ENCODE data around the gene UBXN7.

DNA sequence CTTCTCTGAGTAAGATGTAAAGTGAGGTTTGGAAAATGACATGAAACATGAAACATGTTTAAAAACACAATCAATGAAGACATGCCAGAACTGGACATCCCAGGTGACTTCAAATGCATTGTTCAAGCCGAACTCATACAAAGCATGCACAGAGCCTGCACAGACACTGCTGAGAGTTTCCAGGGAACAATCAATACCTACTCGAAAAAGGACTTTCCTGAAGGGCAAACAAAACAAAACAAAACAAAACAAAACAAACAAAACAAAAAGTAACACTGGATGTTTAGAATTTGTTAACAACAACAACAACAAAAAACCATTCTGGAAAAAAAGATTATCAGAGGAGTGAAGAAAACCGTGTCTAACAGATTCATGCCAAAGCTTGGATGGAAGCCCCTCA is 83.5 kb downstream of the UBXN7 start:
- TF ChIP-seq, protein P1, sequence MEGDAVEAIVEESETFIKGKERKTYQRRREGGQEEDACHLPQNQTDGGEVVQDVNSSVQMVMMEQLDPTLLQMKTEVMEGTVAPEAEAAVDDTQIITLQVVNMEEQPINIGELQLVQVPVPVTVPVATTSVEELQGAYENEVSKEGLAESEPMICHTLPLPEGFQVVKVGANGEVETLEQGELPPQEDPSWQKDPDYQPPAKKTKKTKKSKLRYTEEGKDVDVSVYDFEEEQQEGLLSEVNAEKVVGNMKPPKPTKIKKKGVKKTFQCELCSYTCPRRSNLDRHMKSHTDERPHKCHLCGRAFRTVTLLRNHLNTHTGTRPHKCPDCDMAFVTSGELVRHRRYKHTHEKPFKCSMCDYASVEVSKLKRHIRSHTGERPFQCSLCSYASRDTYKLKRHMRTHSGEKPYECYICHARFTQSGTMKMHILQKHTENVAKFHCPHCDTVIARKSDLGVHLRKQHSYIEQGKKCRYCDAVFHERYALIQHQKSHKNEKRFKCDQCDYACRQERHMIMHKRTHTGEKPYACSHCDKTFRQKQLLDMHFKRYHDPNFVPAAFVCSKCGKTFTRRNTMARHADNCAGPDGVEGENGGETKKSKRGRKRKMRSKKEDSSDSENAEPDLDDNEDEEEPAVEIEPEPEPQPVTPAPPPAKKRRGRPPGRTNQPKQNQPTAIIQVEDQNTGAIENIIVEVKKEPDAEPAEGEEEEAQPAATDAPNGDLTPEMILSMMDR (IDR thresholded peaks at IDR 0.05; ENCODE audit: low read length), result no peak
- TF ChIP-seq EZH2 (IDR thresholded peaks at IDR 0.05; ENCODE audit: borderline replicate concordance, low read length), result no peak
